K562 (cell line): ENCODE measurements around the gene SCLY. TPM values are rescaled to one million over a fixed set of nuclear protein-coding genes. Genes with fewer than 3 reads are reported as not detected.

ENCODE experiments used
- ATAC-seq: fragments of 200-7000 bp; cut with Tn5 transposase; 3 replicates; pipeline ENCODE4 v1.9.1; 2020; ENCODE audit warnings: moderate library complexity
- BruUV-seq: library from RNA; stranded (reverse); fragments of 400-500 nt; replicated peaks from 2 replicates; lab custom pipeline; 2021; lab: Mats Ljungman, UMichigan
- CTCF ChIA-PET: fragments of 300-600 bp; formaldehyde crosslinking; extraction: SDS; loops from one replicate; lab custom pipeline; 2021; ENCODE audit warnings: low intra/inter-chr PET ratio; lab: Yijun Ruan, JAX
- POLR2A ChIA-PET: fragments of 300-600, 350-650 bp; sonication (Branson Sonifier 250); formaldehyde crosslinking; extraction: SDS; loops from one replicate; lab custom pipeline; 2021; ENCODE audit warnings: antibody characterized with exemption, inconsistent platforms; lab: Yijun Ruan, JAX
- DNase-seq, 4 experiments: peaks; one replicate each; pipeline versions ENCODE4 v3.0.0 to v3.0.0-alpha.2; 2011 to 2018; ENCODE audit warnings: low spot score in 3 of 4, mixed read lengths in 3 of 4; ENCODE audit errors: extremely low read depth in 1 of 4
- FAIRE-seq: peaks from 2 replicates; lab custom pipeline; 2011; peaks lifted over from hg19 to GRCh38; lab: Jason Lieb, UNC
- H2AFZ ChIP-seq: 2 replicates; pipeline ENCODE4 v1.6.0; 2011; ENCODE audit warnings: low read depth, low read length, control low read depth, inconsistent platforms
- H3K27ac ChIP-seq: fragments of 200-600 bp; 3 replicates; pipeline ENCODE4 v1.8.0; 2011; ENCODE audit warnings: low read depth, mild to moderate bottlenecking, control low read depth, inconsistent platforms, low read length, moderate library complexity, mixed read lengths; ENCODE audit errors: extremely low read depth
- H3K27me3 ChIP-seq, 2 experiments: fragments of 300-600 bp in 1 of 2; 2 replicates in 1 of 2; 3 replicates in 1 of 2; pipeline versions ENCODE4 v1.6.0 to v1.8.0; 2011; ENCODE audit warnings: inconsistent platforms in 2 of 2, low read length in 2 of 2, mild to moderate bottlenecking in 1 of 2, mixed read lengths in 1 of 2, moderate library complexity in 1 of 2; ENCODE audit not compliant: control insufficient read depth in 2 of 2, insufficient read depth in 2 of 2
- H3K36me3 ChIP-seq: fragments of 300-600 bp; 3 replicates; pipeline ENCODE4 v1.8.0; 2011; ENCODE audit warnings: mild to moderate bottlenecking, low read length, inconsistent platforms; ENCODE audit not compliant: control insufficient read depth, insufficient read depth
- H3K4me1 ChIP-seq, 2 experiments: fragments of 200-600 bp in 1 of 2; replicated peaks in 1 of 2; 2 replicates in 1 of 2; 3 replicates in 1 of 2; pipeline versions ENCODE4 v1.5.1 to v1.8.0; 2011; ENCODE audit warnings: inconsistent platforms in 2 of 2, low read length in 2 of 2, mild to moderate bottlenecking in 1 of 2, mixed read lengths in 1 of 2, moderate library complexity in 1 of 2; ENCODE audit not compliant: control insufficient read depth in 2 of 2, insufficient read depth in 2 of 2
- H3K4me2 ChIP-seq: 2 replicates; pipeline ENCODE4 v1.6.1; 2011; ENCODE audit warnings: low read length, control low read depth, inconsistent platforms, mixed read lengths; ENCODE audit not compliant: insufficient read depth
- H3K4me3 ChIP-seq: fragments of 200-600 bp; sonication (generic), shearing (Covaris generic); 2 replicates; pipeline ENCODE4 v1.5.1; 2016; ENCODE audit warnings: control low read depth, inconsistent platforms
- H3K79me2 ChIP-seq: fragments of 200-600 bp; 3 replicates; pipeline ENCODE4 v1.8.0; 2011; ENCODE audit warnings: low read length, inconsistent platforms; ENCODE audit not compliant: control insufficient read depth, insufficient read depth
- H3K9ac ChIP-seq, 2 experiments: 2 replicates each; pipeline versions ENCODE4 v1.6.0 to v1.6.1; 2011; ENCODE audit warnings: low read depth in 2 of 2, low read length in 2 of 2, control low read depth in 1 of 2, inconsistent platforms in 1 of 2, mild to moderate bottlenecking in 1 of 2, mixed read lengths in 1 of 2; ENCODE audit not compliant: insufficient read depth in 1 of 2
- H3K9me1 ChIP-seq: one replicate; pipeline ENCODE4 v1.6.0; 2011; ENCODE audit warnings: inconsistent platforms, mild to moderate bottlenecking, low read length, moderate library complexity; ENCODE audit not compliant: control insufficient read depth, insufficient read depth
- H3K9me3 ChIP-seq: replicated peaks from 2 replicates; pipeline ENCODE4 v1.5.1; 2011; ENCODE audit warnings: low read depth, low read length, inconsistent platforms; ENCODE audit not compliant: control insufficient read depth, insufficient read depth
- H4K20me1 ChIP-seq: replicated peaks from 2 replicates; pipeline ENCODE4 v1.6.1; 2011; ENCODE audit warnings: low read length, inconsistent platforms, mixed read lengths; ENCODE audit not compliant: control insufficient read depth, insufficient read depth
- CXXC5 ChIP-seq: fragments of 250-450 bp; sonication (Bioruptor Pico); IDR thresholded peaks from 2 replicates; pipeline ENCODE4 v1.8.0; 2022; ENCODE audit warnings: inconsistent platforms, mild to moderate bottlenecking, moderate library complexity
- KAT8 ChIP-seq: fragments of 450-650 bp; IDR thresholded peaks from 2 replicates; pipeline ENCODE4 v1.6.1; 2016; ENCODE audit warnings: low read depth, mild to moderate bottlenecking
- POLR3G ChIP-seq: IDR thresholded peaks from 2 replicates; pipeline ENCODE4 v1.6.1; 2011; ENCODE audit not compliant: insufficient read length, insufficient replicate concordance; ENCODE audit errors: extremely low read depth
- SIN3B ChIP-seq: fragments of 450-650 bp; IDR thresholded peaks from 2 replicates; pipeline ENCODE4 v1.6.1; 2017; ENCODE audit warnings: low read depth, mild to moderate bottlenecking, moderate library complexity
- ZKSCAN3 ChIP-seq: fragments of 250-450 bp; sonication (Bioruptor Pico); IDR thresholded peaks from 2 replicates; pipeline ENCODE4 v1.4.0; 2020
- ZNF77 ChIP-seq: fragments of 250-450 bp; sonication (Bioruptor Pico); IDR thresholded peaks from 2 replicates; pipeline ENCODE4 v1.5.0; 2020
- WGBS: fragments of 100-300 bp; shearing (Covaris generic); methylation state at CpG from one replicate; pipeline ENCODE4 v1.1.6; 2016; ENCODE audit warnings: low coverage, mixed read lengths; ENCODE audit not compliant: insufficient coverage; ENCODE audit errors: missing lambda C conversion rate; 5-methylcytosine and 5-hydroxymethylcytosine counted together
- in situ Hi-C: fragments of 300-500 bp; cut with MboI; formaldehyde crosslinking; loops from 4 replicates; pipeline ENCODE4 v1.15.0; 2018; ENCODE audit warnings: inconsistent platforms, mixed read lengths
- intact Hi-C: fragments of 100-400 bp; cut with micrococcal nuclease; formaldehyde crosslinking; loops from 2 replicates; pipeline ENCODE4 v1.14.2; 2022
- polyA plus RNA-seq, 8 experiments: library from polyadenylated mRNA; depleted of rRNA in 4 of 8; stranded (reverse) in 5 of 8; unstranded in 3 of 8; fragments of >200 nt; fragmentation: Nextera tagmentation in 2 of 8; fragmentation: Illumina TruSeq in 1 of 8; extraction: Ambion mirVana in 2 of 8; extraction: Trizol in 1 of 8; gene quantifications; 2 replicates each; pipeline versions ENCODE4 v1.2.1 to v1.2.3, GENCODE V29; 2011 to 2014; ENCODE audit warnings: inconsistent platforms in 1 of 8, missing spikeins in 1 of 8
- total RNA-seq, 7 experiments: library from RNA; depleted of rRNA in 6 of 7; stranded (reverse); fragments of >200 nt in 6 of 7; fragmentation: Illumina TruSeq in 2 of 7; extraction: Trizol in 2 of 7; gene quantifications; 2 replicates each; pipeline versions ENCODE4 v1.2.1 to v1.2.3, GENCODE V29; 2011 to 2021; ENCODE audit warnings: low replicate concordance in 1 of 7

The SCLY gene
- total and polyA plus RNA-seq, 9 of the 15 experiments (the other 6 are each of a cell fraction or from before 2014, with no cell fraction given) = 2.6 to 32.2 (median 21.1) TPM

DNA sequence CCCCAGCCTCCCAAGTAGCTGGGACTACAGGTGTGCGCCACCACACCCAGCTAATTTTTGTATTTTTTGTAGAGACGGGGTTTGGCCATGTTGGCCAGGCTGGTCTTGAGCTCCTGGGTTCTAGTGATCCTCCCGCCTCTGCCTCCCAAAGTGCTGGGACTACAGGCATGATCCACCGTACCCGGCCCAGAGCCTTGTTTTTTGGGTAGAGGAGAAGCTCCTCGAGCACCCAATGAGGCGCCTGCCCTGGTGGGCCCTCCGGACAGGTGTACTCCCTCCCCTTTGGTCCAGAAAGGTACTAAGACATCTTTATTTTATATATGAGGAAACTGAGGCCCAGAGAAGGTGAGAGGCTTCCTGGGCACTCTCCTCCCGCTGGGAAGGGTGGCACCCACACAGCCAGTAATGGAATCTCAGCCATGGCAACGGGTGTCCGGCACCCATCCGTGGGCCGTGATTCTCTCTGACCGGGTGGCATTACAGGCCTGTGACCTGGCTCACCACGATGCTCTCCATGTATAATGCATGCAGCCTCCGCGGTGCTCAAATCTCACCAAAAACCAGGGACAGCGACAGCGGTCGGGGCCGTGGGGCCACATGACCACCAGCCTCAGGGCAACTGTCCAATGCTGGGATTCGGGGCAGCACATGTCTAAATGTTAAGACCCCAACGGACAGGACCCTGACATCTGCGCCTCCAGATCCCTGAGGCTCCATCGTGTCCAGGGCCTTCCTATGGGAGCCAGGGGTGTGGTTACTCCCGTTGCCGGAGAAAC is 60.9 kb downstream of the SCLY start:
- no peaks in the 10 kb centered on the region for H3K36me3 ChIP-seq
- H3K9ac ChIP-seq = no peak overlapping the region
- ATAC-seq = no peak
- no peaks in the 10 kb centered on the region for H3K79me2 ChIP-seq
- intact Hi-C loops (no loop called here), in situ Hi-C loops (no loop called here)
- H3K4me2 ChIP-seq = no peak overlapping the region
- H2AFZ ChIP-seq = no peak overlapping the region
- H3K27me3 ChIP-seq = peaks cover 5 to 41% of the 10 kb centered on the region in 2 experiments; a peak in 4 of 5 replicates
- 0 out of 2 replicates have a peak, but pooled peaks cover 1% of the 10 kb centered on the region for H3K9me3 ChIP-seq
- H3K4me3 ChIP-seq = no peak overlapping the region
- WGBS = 10% methylated on average over 22 of the region's 27 CpGs
- H3K9me1 ChIP-seq = no peaks in the 10 kb centered on the region
- CTCF ChIA-PET = no interaction called here
- H4K20me1 ChIP-seq = no peaks in the 10 kb centered on the region
- H3K27ac ChIP-seq = no peak overlapping the region
- peaks cover 0 to 39% of the 10 kb centered on the region in 2 experiments; a peak in 2 of 5 replicates for H3K4me1 ChIP-seq
- POLR2A ChIA-PET = interaction anchor here (0.6 to 0.8 kb wide), 3 partner anchors 12 to 634 kb away, joined by 3 read pairs; no protein-coding TSS in a partner anchor
- FAIRE-seq = no peak
- no peak for DNase-seq
- BruUV-seq = no TSS peak
- TF ChIP-seq CXXC5 (CRISPR knock-in tag) (no peak), SIN3B (no peak), KAT8 (no peak), POLR3G (no peak), ZNF77 (CRISPR knock-in tag) (no peak), ZKSCAN3 (CRISPR knock-in tag) (no peak)
